Mononuclear cell (primary cell): ENCODE data around the gene HOXA3. TPM values are rescaled to one million over a fixed set of nuclear protein-coding genes. Genes with fewer than 3 reads are reported as not detected.

ENCODE experiments used
- H3K27me3 ChIP-seq: 2 replicates; pipeline ENCODE4 v1.6.0; 2011; ENCODE audit warnings: low read length, control low read depth; ENCODE audit not compliant: insufficient read depth
- H3K4me1 ChIP-seq: 2 replicates; pipeline ENCODE4 v1.5.1; 2011; ENCODE audit warnings: mild to moderate bottlenecking, low read length, control low read depth; ENCODE audit not compliant: insufficient read depth
- H3K4me3 ChIP-seq: 2 replicates; pipeline ENCODE4 v1.5.1; 2011; ENCODE audit warnings: mild to moderate bottlenecking, low read length, moderate library complexity
- H3K9me3 ChIP-seq: 2 replicates; pipeline ENCODE4 v1.5.1; 2011; ENCODE audit warnings: low read depth, mild to moderate bottlenecking, control low read depth, low read length
- total RNA-seq: library from RNA; depleted of rRNA; stranded (reverse); fragments of >200 nt; gene quantifications from one replicate; pipeline ENCODE4 v1.2.3, GENCODE V29; 2012

HOXA3 gene
- total RNA-seq, 1 donor, result under 0.01 TPM

GRCh38 chr7:27101171-27101956 lies 51.0 kb downstream of the HOXA3 start:
- H3K4me1 ChIP-seq, result peaks cover 40% of the 10 kb centered on the region
- no peak overlapping the region for H3K4me3 ChIP-seq
- peaks cover 86% of the 10 kb centered on the region for H3K27me3 ChIP-seq

GRCh38 chr7:27100694-27101170 lies 51.7 kb downstream of the HOXA3 start:
- Histone ChIP-seq H3K4me3 (no peak overlapping the region), H3K9me3 (no peaks in the 10 kb centered on the region), H3K4me1 (peaks cover 41% of the 10 kb centered on the region), H3K27me3 (peaks cover 84% of the 10 kb centered on the region)

More at GRCh38 chr7:27101171-27101956, 51.0 kb downstream of the HOXA3 start:
- no peaks in the 10 kb centered on the region for H3K9me3 ChIP-seq

- peaks cover 82% of the 10 kb centered on the region for H3K27me3 ChIP-seq
- H3K9me3 ChIP-seq, result no peaks in the 10 kb centered on the region
- no peak overlapping the region for H3K4me3 ChIP-seq
- H3K4me1 ChIP-seq, result peaks cover 51% of the 10 kb centered on the region
These were observed 52.7 kb downstream of the HOXA3 start for GRCh38 chr7:27099453-27100370.

GRCh38 chr7:27098578-27099451 lies 53.6 kb downstream of the HOXA3 start:
- Histone ChIP-seq H3K4me1 (peaks cover 54% of the 10 kb centered on the region), H3K27me3 (peaks cover 82% of the 10 kb centered on the region)

GRCh38 chr7:27097686-27098577 lies 54.5 kb downstream of the HOXA3 start:
- peak overlapping the region; percentile 0 for H3K4me3 ChIP-seq
- H3K27me3 ChIP-seq, result peaks cover 82% of the 10 kb centered on the region
- no peaks in the 10 kb centered on the region for H3K9me3 ChIP-seq
- H3K4me1 ChIP-seq, result peaks cover 54% of the 10 kb centered on the region

More at GRCh38 chr7:27098578-27099451, 53.6 kb downstream of the HOXA3 start:
- no peaks in the 10 kb centered on the region for H3K9me3 ChIP-seq
- H3K4me3 ChIP-seq, result no peak overlapping the region

- Histone ChIP-seq H3K27me3 (peaks cover 84% of the 10 kb centered on the region), H3K9me3 (no peaks in the 10 kb centered on the region), H3K4me1 (peaks cover 45% of the 10 kb centered on the region), H3K4me3 (peak overlapping the region; percentile 78)
These were observed 55.4 kb downstream of the HOXA3 start for GRCh38 chr7:27096768-27097514.

GRCh38 chr7:27095897-27096767 lies 56.3 kb downstream of the HOXA3 start, which contains the start of gene HOXA1:
Gene HOXA1 (minus strand): TSS chr7:27096000. CDS start chr7:27095912, 88 bp downstream.
- H3K27me3 ChIP-seq, result peaks cover 84% of the 10 kb centered on the region
- H3K4me1 ChIP-seq, result peaks cover 39% of the 10 kb centered on the region
- peak within 1 kb of the TSS; percentile 78 for H3K4me3 ChIP-seq
- no peaks in the 10 kb centered on the region for H3K9me3 ChIP-seq

GRCh38 chr7:27095050-27095896 lies 57.1 kb downstream of the HOXA3 start:
- Histone ChIP-seq H3K27me3 (peaks cover 84% of the 10 kb centered on the region), H3K4me3 (peak overlapping the region; percentile 78), H3K9me3 (no peaks in the 10 kb centered on the region), H3K4me1 (peaks cover 39% of the 10 kb centered on the region)

- Histone ChIP-seq H3K27me3 (peaks cover 84% of the 10 kb centered on the region), H3K4me3 (no peak overlapping the region), H3K4me1 (peaks cover 39% of the 10 kb centered on the region), H3K9me3 (no peaks in the 10 kb centered on the region)
These were observed 57.9 kb downstream of the HOXA3 start for GRCh38 chr7:27094304-27095049.

- no peak overlapping the region for H3K4me3 ChIP-seq
- H3K27me3 ChIP-seq, result peaks cover 84% of the 10 kb centered on the region
- H3K4me1 ChIP-seq, result peaks cover 33% of the 10 kb centered on the region
- no peaks in the 10 kb centered on the region for H3K9me3 ChIP-seq
These were observed 59.0 kb downstream of the HOXA3 start for GRCh38 chr7:27093184-27093895.

GRCh38 chr7:27092819-27093110 lies 59.6 kb downstream of the HOXA3 start:
- H3K4me3 ChIP-seq, result no peak overlapping the region
- no peaks in the 10 kb centered on the region for H3K9me3 ChIP-seq
- peaks cover 84% of the 10 kb centered on the region for H3K27me3 ChIP-seq
- H3K4me1 ChIP-seq, result peaks cover 33% of the 10 kb centered on the region
